GM19397 (cell line): ENCODE results near the gene GPAT2.
A peak's percentile ranks its signal among the peaks of the same experiment; 100 is the strongest.
"Not testable (repeated sequence)": the region's sequence is repeated elsewhere in the genome, so short reads cannot be mapped to it uniquely, and the experiment has no call there.

ENCODE experiments used
- ATAC-seq: cut with Tn5 transposase; IDR thresholded peaks from one replicate; pipeline ENCODE4 v1.9.1; 2021; ENCODE audit warnings: mild to moderate bottlenecking, moderate library complexity; ENCODE audit not compliant: unreplicated experiment

Gene GPAT2

GRCh38 chr2:96025194-96025492 is 9.6 kb downstream of the GPAT2 start:
- no peak for ATAC-seq

- ATAC-seq, result no peak
Measured at GRCh38 chr2:96024336-96025193, 10.2 kb downstream of the GPAT2 start.

GRCh38 chr2:96023701-96024100 is 11.0 kb downstream of the GPAT2 start:
- ATAC-seq, result not testable (repeated sequence)

GRCh38 chr2:96022701-96023447 is 11.8 kb downstream of the GPAT2 start:
- not testable (repeated sequence) for ATAC-seq

GRCh38 chr2:96022126-96022525 is 12.6 kb downstream of the GPAT2 start:
- ATAC-seq, result not testable (repeated sequence)

GRCh38 chr2:96021142-96021541 is 13.6 kb downstream of the GPAT2 start:
- ATAC-seq, result not testable (repeated sequence)

GRCh38 chr2:96019909-96020590 is 14.7 kb downstream of the GPAT2 start:
- ATAC-seq, result not testable (repeated sequence)

- not testable (repeated sequence) for ATAC-seq
Measured at GRCh38 chr2:96016321-96016720, 18.4 kb downstream of the GPAT2 start.

GRCh38 chr2:96012792-96013264 is 21.9 kb downstream of the GPAT2 start:
- not testable (repeated sequence) for ATAC-seq

- ATAC-seq, result not testable (repeated sequence)
Measured at GRCh38 chr2:96012086-96012791, 22.5 kb downstream of the GPAT2 start.

- not testable (repeated sequence) for ATAC-seq
Measured at GRCh38 chr2:96011129-96011455, 23.6 kb downstream of the GPAT2 start.

GRCh38 chr2:96010320-96011128 is 24.2 kb downstream of the GPAT2 start:
- peak; percentile 98 for ATAC-seq

GRCh38 chr2:96009833-96010232 is 24.9 kb downstream of the GPAT2 start:
- ATAC-seq, result peak; percentile 12

GRCh38 chr2:96008051-96008450 is 26.7 kb downstream of the GPAT2 start:
- ATAC-seq, result not testable (repeated sequence)

- ATAC-seq, result not testable (repeated sequence)
Measured at GRCh38 chr2:96006248-96006647, 28.5 kb downstream of the GPAT2 start.

GRCh38 chr2:95992520-95993272 is 42.0 kb downstream of the GPAT2 start:
- peak; percentile 36 for ATAC-seq

GRCh38 chr2:95992102-95992501 is 42.6 kb downstream of the GPAT2 start:
- peak; percentile 45 for ATAC-seq

GRCh38 chr2:95991351-95992094 is 43.2 kb downstream of the GPAT2 start, which contains the start of gene ANKRD36C:
TSS of gene ANKRD36C (minus strand) at chr2:95991824. CDS start at chr2:95991708, 116 bp downstream.
- ATAC-seq, result peak; percentile 99
